SU-DHL-6 (cell line): ENCODE measurements around the gene EIF4EBP2.

ENCODE experiments used
- H2AFZ ChIP-seq: fragments of 200-600 bp; sonication (generic); 2 replicates; pipeline ENCODE4 v1.6.1; 2014; ENCODE audit warnings: low read depth, mild to moderate bottlenecking, moderate library complexity, mixed read lengths, antibody characterized with exemption, low read length; ENCODE audit not compliant: severe bottlenecking
- H3F3A ChIP-seq: fragments of 200-600 bp; shearing (Covaris generic); 2 replicates; pipeline ENCODE4 v1.6.0; 2016; ENCODE audit warnings: antibody characterized with exemption, mild to moderate bottlenecking; ENCODE audit not compliant: insufficient read depth
- H3K27ac ChIP-seq: fragments of 200-600 bp; sonication (generic); 2 replicates; pipeline ENCODE4 v1.5.1; 2016; ENCODE audit warnings: low read depth, mild to moderate bottlenecking, low read length, moderate library complexity, mixed read lengths
- H3K27me3 ChIP-seq: fragments of 200-600 bp; sonication (generic), shearing (Covaris generic); 2 replicates; pipeline ENCODE4 v1.6.0; 2014; ENCODE audit warnings: mild to moderate bottlenecking, low read length
- H3K36me3 ChIP-seq: fragments of 200-600 bp; sonication (generic); 2 replicates; pipeline ENCODE4 v1.6.1; 2014; ENCODE audit warnings: mild to moderate bottlenecking, low read length, mixed read lengths
- H3K4me2 ChIP-seq: fragments of 300-600, 200-600 bp; shearing (Covaris generic), sonication (generic); 2 replicates; pipeline ENCODE4 v1.6.0; 2014; ENCODE audit warnings: low read length, low read depth, mild to moderate bottlenecking; ENCODE audit not compliant: poor library complexity, severe bottlenecking
- H3K4me3 ChIP-seq: fragments of 200-600 bp; sonication (generic); 2 replicates; pipeline ENCODE4 v1.5.1; 2014; ENCODE audit warnings: antibody characterized with exemption, low read length, mild to moderate bottlenecking, mixed read lengths; ENCODE audit not compliant: insufficient read depth, poor library complexity, severe bottlenecking
- H3K79me2 ChIP-seq: fragments of 200-600 bp; sonication (generic); 2 replicates; pipeline ENCODE4 v1.6.1; 2014; ENCODE audit warnings: mild to moderate bottlenecking, low read length, moderate library complexity; ENCODE audit not compliant: insufficient read depth
- H3K9ac ChIP-seq: fragments of 200-600 bp; sonication (generic); 2 replicates; pipeline ENCODE4 v1.7.0; 2014; ENCODE audit warnings: mild to moderate bottlenecking, low read length
- H3K9me2 ChIP-seq: fragments of 200-600 bp; sonication (generic); replicated peaks from 2 replicates; pipeline ENCODE4 v1.6.1; 2014; ENCODE audit warnings: low read length; ENCODE audit not compliant: insufficient read depth
- H3K9me3 ChIP-seq: fragments of 200-600 bp; sonication (generic); 2 replicates; pipeline ENCODE4 v1.6.1; 2014; ENCODE audit warnings: low read length, mixed read lengths; ENCODE audit not compliant: insufficient read depth
- H4K20me1 ChIP-seq: fragments of 200-600 bp; sonication (generic); 2 replicates; pipeline ENCODE4 v1.6.1; 2014; ENCODE audit warnings: low read depth, mild to moderate bottlenecking, antibody characterized with exemption, low read length, moderate library complexity, mixed read lengths
- CTCF ChIP-seq: fragments of 200-600 bp; sonication (generic); IDR thresholded peaks from one replicate; pipeline ENCODE4 v1.5.1; 2017; ENCODE audit warnings: antibody characterized with exemption, mild to moderate bottlenecking, low read length, moderate library complexity; ENCODE audit not compliant: insufficient read depth, poor library complexity, severe bottlenecking
- EZH2phosphoT487 ChIP-seq: fragments of 200-600 bp; sonication (generic), shearing (Covaris generic); conservative IDR thresholded peaks from 2 replicates; pipeline ENCODE4 v1.6.1; 2018; ENCODE audit warnings: mild to moderate bottlenecking, antibody characterized with exemption, low read length, moderate library complexity, mixed read lengths

Gene EIF4EBP2

GRCh38 chr10:70445718-70446657 is 42.0 kb downstream of the EIF4EBP2 start:
- H3K4me2 ChIP-seq, result no peak overlapping the region
- no peaks in the 10 kb centered on the region for H3K9me3 ChIP-seq
- no peaks in the 10 kb centered on the region for H3K36me3 ChIP-seq
- no peak overlapping the region for H3K4me3 ChIP-seq
- no peaks in the 10 kb centered on the region for H3K9me2 ChIP-seq
- H3K9ac ChIP-seq, result no peak overlapping the region
- H3K79me2 ChIP-seq, result no peaks in the 10 kb centered on the region
- H3K27ac ChIP-seq, result no peak overlapping the region
- H3K27me3 ChIP-seq, result no peaks in the 10 kb centered on the region
- no peaks in the 10 kb centered on the region for H3F3A ChIP-seq
- H4K20me1 ChIP-seq, result no peaks in the 10 kb centered on the region
- no peak for TF ChIP-seq CTCF
- no peak for TF ChIP-seq EZH2phosphoT487
- no peak overlapping the region for H2AFZ ChIP-seq

GRCh38 chr10:70448236-70448635 is 44.3 kb downstream of the EIF4EBP2 start:
- Histone ChIP-seq H3K27me3 (no peaks in the 10 kb centered on the region), H3K79me2 (no peaks in the 10 kb centered on the region), H3K9me2 (no peaks in the 10 kb centered on the region), H3F3A (no peaks in the 10 kb centered on the region), H4K20me1 (no peaks in the 10 kb centered on the region), H3K9ac (no peak overlapping the region), H3K27ac (no peak overlapping the region), H3K4me2 (no peak overlapping the region), H2AFZ (no peak overlapping the region), H3K4me3 (no peak overlapping the region), H3K36me3 (no peaks in the 10 kb centered on the region), H3K9me3 (no peaks in the 10 kb centered on the region)
- TF ChIP-seq CTCF, result no peak
- TF ChIP-seq EZH2phosphoT487, result no peak

GRCh38 chr10:70455213-70455630 is 51.3 kb downstream of the EIF4EBP2 start:
- no peak overlapping the region for H3K4me3 ChIP-seq
- no peak overlapping the region for H3K4me2 ChIP-seq
- H3K27me3 ChIP-seq, result no peaks in the 10 kb centered on the region
- H3K9ac ChIP-seq, result no peak overlapping the region
- TF ChIP-seq EZH2phosphoT487 (no peak), CTCF (no peak)
- no peaks in the 10 kb centered on the region for H3K79me2 ChIP-seq
- H3K9me2 ChIP-seq, result no peaks in the 10 kb centered on the region
- no peak overlapping the region for H3K27ac ChIP-seq
- no peaks in the 10 kb centered on the region for H3F3A ChIP-seq
- no peaks in the 10 kb centered on the region for H3K9me3 ChIP-seq
- no peak overlapping the region for H2AFZ ChIP-seq
- H3K36me3 ChIP-seq, result no peaks in the 10 kb centered on the region
- H4K20me1 ChIP-seq, result no peaks in the 10 kb centered on the region
